Esophagus muscularis mucosa (tissue), 3 donors: ENCODE results near the gene URB1.

Experiments used
- CTCF ChIP-seq, 3 experiments: fragments of 200-600 bp in 2 of 3; fragments of 450-650 bp in 1 of 3; sonication (generic) in 2 of 3; IDR thresholded peaks; one replicate each; pipeline ENCODE4 v1.5.1; 2017 to 2019; ENCODE audit warnings: antibody characterized with exemption in 3 of 3, mild to moderate bottlenecking in 2 of 3, moderate library complexity in 1 of 3
- POLR2A ChIP-seq: fragments of 450-650 bp; IDR thresholded peaks from one replicate; pipeline ENCODE4 v1.6.1; 2017; ENCODE audit warnings: antibody characterized with exemption, moderate library complexity, mild to moderate bottlenecking, low read depth

- TF ChIP-seq CTCF (IDR thresholded peaks at IDR 0.05), result no peak
- no peak for TF ChIP-seq POLR2A
Observed at GRCh38 chr21:32368386-32368785, 24.4 kb downstream of the URB1 start.
